GM21390 (cell line): ENCODE measurements around the gene PTTG1.

Experiments
- ATAC-seq: cut with Tn5 transposase; IDR thresholded peaks from one replicate; pipeline ENCODE4 v1.9.1; 2021; ENCODE audit not compliant: unreplicated experiment

The PTTG1 gene

GRCh38 chr5:160452036-160452435, 30.4 kb downstream of the PTTG1 start:
- no peak for ATAC-seq

GRCh38 chr5:160452795-160453194, 31.1 kb downstream of the PTTG1 start:
- ATAC-seq = no peak

- no peak for ATAC-seq
These were observed 32.1 kb downstream of the PTTG1 start for GRCh38 chr5:160453751-160454150.

GRCh38 chr5:160455600-160455999, 33.9 kb downstream of the PTTG1 start:
- ATAC-seq = no peak

- ATAC-seq = no peak
These were observed 35.0 kb downstream of the PTTG1 start for GRCh38 chr5:160456480-160457177.

GRCh38 chr5:160457252-160457651, 35.6 kb downstream of the PTTG1 start:
- no peak for ATAC-seq

GRCh38 chr5:160458806-160459800, 37.4 kb downstream of the PTTG1 start:
- ATAC-seq = peak; percentile 79

- ATAC-seq = no peak
These were observed 38.9 kb downstream of the PTTG1 start for GRCh38 chr5:160460377-160461049.

- ATAC-seq = no peak
These were observed 39.7 kb downstream of the PTTG1 start for GRCh38 chr5:160461378-160461777.

GRCh38 chr5:160462167-160462566, 40.5 kb downstream of the PTTG1 start:
- ATAC-seq = peak; percentile 31

GRCh38 chr5:160463227-160463626, 41.6 kb downstream of the PTTG1 start:
- no peak for ATAC-seq

- no peak for ATAC-seq
These were observed 42.2 kb downstream of the PTTG1 start for GRCh38 chr5:160463740-160464465.

GRCh38 chr5:160464466-160464797, 42.8 kb downstream of the PTTG1 start:
- no peak for ATAC-seq

GRCh38 chr5:160466116-160466515, 44.5 kb downstream of the PTTG1 start:
- no peak for ATAC-seq

- no peak for ATAC-seq
These were observed 45.4 kb downstream of the PTTG1 start for GRCh38 chr5:160466889-160467554.

GRCh38 chr5:160467555-160468362, 46.1 kb downstream of the PTTG1 start:
- peak; percentile 89 for ATAC-seq

- ATAC-seq = no peak
These were observed 46.8 kb downstream of the PTTG1 start for GRCh38 chr5:160468363-160468975.

GRCh38 chr5:160469156-160470144, 47.8 kb downstream of the PTTG1 start:
- no peak for ATAC-seq
